Effector CD8-positive, alpha-beta T cell (primary cell): ENCODE results near the gene PPP5C.

ENCODE experiments used
- DNase-seq: peaks from one replicate; lab custom pipeline; 2025; lab: John Stamatoyannopoulos, UW

The PPP5C gene

GRCh38 chr19:46337487-46337886 is 9.4 kb upstream of the PPP5C start:
- no peak for DNase-seq

GRCh38 chr19:46339446-46339845 is 7.4 kb upstream of the PPP5C start:
- no peak for DNase-seq

GRCh38 chr19:46340051-46340659 is 6.7 kb upstream of the PPP5C start:
- DNase-seq = no peak

- DNase-seq = no peak
These were observed 5.0 kb upstream of the PPP5C start for GRCh38 chr19:46341937-46342336.

GRCh38 chr19:46344363-46344762 is 2.5 kb upstream of the PPP5C start:
- DNase-seq = no peak

GRCh38 chr19:46345157-46345556 is 1.7 kb upstream of the PPP5C start:
- no peak for DNase-seq

- DNase-seq = no peak
These were observed 641 bp downstream of the PPP5C start for GRCh38 chr19:46347572-46347883.

- no peak for DNase-seq
These were observed 1.1 kb downstream of the PPP5C start for GRCh38 chr19:46347985-46348384.

GRCh38 chr19:46349311-46349993 is 2.6 kb downstream of the PPP5C start:
- DNase-seq = no peak

- DNase-seq = no peak
These were observed 3.3 kb downstream of the PPP5C start for GRCh38 chr19:46350029-46350757.

- DNase-seq = no peak
These were observed 3.9 kb downstream of the PPP5C start for GRCh38 chr19:46350758-46351159.

GRCh38 chr19:46351241-46352041 is 4.6 kb downstream of the PPP5C start:
- DNase-seq = no peak

- no peak for DNase-seq
These were observed 7.0 kb downstream of the PPP5C start for GRCh38 chr19:46353730-46354528.

GRCh38 chr19:46355234-46356148 is 8.6 kb downstream of the PPP5C start:
- DNase-seq = no peak

GRCh38 chr19:46356149-46357055 is 9.5 kb downstream of the PPP5C start:
- DNase-seq = no peak

- no peak for DNase-seq
These were observed 11.1 kb downstream of the PPP5C start for GRCh38 chr19:46357846-46358583.

- DNase-seq = no peak
These were observed 15.0 kb downstream of the PPP5C start for GRCh38 chr19:46361915-46362314.

GRCh38 chr19:46364359-46364758 is 17.5 kb downstream of the PPP5C start:
- no peak for DNase-seq

- DNase-seq = no peak
These were observed 18.7 kb downstream of the PPP5C start for GRCh38 chr19:46365561-46365960.
